Measurements from ENCODE around the gene MUL1.

The MUL1 gene

GRCh38 chr1:20466273-20466672, 41.7 kb downstream of the MUL1 start:
- DNase-seq: no peak

GRCh38 chr1:20465187-20465586, 42.8 kb downstream of the MUL1 start:
- DNase-seq: no peak

DNA sequence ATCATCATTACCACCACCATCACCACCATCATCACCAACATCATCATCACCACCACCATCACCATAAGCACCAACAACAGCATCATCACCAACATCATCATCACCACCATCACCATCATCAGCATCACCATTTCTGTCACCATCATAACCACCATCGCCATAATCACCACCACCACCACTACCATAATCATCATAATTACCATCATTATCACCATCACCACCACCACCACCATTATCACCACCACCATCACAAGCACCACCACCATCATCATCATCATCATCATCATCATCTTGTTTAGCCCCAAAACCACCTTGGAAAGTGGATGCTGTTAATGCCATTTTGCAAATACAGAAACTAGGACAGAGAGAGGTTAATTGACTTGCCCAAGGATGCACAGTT, 44.4 kb downstream of the MUL1 start:
- DNase-seq: no peak

- no peak for DNase-seq
These were observed 45.6 kb downstream of the MUL1 start for GRCh38 chr1:20462397-20462796.

DNA sequence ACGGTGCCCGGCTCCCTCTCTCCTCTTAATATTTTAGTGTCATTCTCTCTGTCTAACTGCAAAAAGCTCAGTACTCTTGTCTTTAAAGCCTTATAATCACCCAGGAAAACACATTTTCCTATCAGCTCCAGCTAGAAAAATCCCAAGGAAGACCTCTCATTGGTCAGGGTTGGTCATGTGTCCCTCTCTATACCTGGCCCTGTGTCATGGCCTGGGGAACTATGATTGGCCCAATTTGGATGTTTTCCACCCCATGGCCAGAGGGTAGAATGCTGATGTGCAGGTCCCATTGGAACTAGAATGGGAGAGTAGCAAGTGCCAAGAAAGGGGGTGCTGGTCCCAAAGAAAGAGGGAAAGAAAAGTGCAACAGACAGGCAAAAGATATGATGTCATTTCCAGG, 49.2 kb downstream of the MUL1 start:
- no peak for DNase-seq

GRCh38 chr1:20454004-20454403, 53.9 kb downstream of the MUL1 start:
- no peak for DNase-seq

DNA sequence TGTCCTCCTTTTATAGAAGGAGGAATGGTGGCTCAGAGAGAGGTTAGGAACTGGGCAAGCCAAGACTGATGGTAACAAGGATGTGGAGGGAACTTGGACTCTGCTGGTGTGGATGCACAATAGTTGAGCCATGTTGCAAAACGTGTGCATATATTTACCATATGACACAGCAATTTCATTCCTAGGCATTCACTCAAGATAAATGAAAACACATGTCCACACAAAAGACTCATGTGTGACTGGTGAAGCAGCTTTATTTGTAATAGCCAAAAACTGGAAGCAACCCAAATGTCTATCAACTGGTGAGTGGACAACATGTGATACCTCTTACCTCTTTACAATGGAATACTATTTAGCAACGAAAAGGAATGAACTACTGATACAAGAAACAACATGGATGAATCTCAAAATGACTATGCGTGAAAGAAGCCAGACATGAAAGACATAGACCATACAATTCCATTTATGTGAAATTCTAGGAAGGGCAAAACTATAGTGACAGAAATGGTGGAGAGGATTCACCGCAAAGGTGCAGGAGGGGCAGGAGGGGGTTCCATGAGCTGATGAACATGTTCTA, 58.1 kb downstream of the MUL1 start:
- no peak for DNase-seq
